ENCODE data around the gene WFDC8.

DNA sequence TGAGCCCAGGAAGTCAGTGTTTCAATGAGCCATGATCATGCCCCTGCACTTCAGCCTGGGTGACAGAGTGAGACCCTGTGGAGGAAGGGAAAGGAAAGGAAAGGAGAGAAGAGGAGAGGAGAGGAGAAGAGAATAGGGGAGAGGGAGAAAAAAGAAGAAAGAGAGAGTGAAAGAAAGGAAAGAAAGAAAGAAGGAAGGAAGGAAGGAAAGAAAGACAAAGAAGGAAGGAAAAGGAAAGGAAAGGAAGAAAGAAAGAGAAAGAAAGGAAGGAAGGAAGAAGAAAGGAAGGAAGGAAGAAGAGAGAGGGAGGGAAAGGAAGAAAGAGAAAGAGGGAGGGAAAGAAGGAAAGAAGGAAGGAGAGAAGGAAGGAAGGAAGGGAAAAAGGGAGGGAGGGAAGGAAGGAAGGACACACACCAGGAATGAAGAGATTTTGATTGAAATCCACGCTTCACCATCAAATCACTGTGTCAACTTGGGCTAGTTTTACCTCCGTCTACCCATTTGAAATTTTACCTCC lies 14.3 kb downstream of the WFDC8 start:
- TF ChIP-seq CTCF (IDR thresholded peaks at IDR 0.05) (no peak), POLR2AphosphoS5 (IDR thresholded peaks at IDR 0.05) (no peak), POLR2A (IDR thresholded peaks at IDR 0.05) (no peak), EP300 (IDR thresholded peaks at IDR 0.05) (no peak)

All from gastroesophageal sphincter (tissue), 3 donors.